ENCODE measurements around the gene NCK1.
A peak's percentile ranks its signal among the peaks of the same experiment; 100 is the strongest.
"Not testable (repeated sequence)": the region's sequence is repeated elsewhere in the genome, so short reads cannot be mapped to it uniquely, and the experiment has no call there.

Gene NCK1

GRCh38 chr3:136862617-136863322 is 762 bp downstream of the NCK1 start:
- DNase-seq = peak; percentile 60

GRCh38 chr3:136869282-136869681 is 7.3 kb downstream of the NCK1 start:
- no peak for DNase-seq

GRCh38 chr3:136872258-136872657 is 10.2 kb downstream of the NCK1 start:
- not testable (repeated sequence) for DNase-seq

GRCh38 chr3:136879510-136879909 is 17.5 kb downstream of the NCK1 start:
- not testable (repeated sequence) for DNase-seq

- no peak for DNase-seq
Observed at GRCh38 chr3:136882571-136882970, 20.6 kb downstream of the NCK1 start.

GRCh38 chr3:136883967-136884720 is 22.1 kb downstream of the NCK1 start:
- peak; percentile 43 for DNase-seq

- no peak for DNase-seq
Observed at GRCh38 chr3:136885357-136886213, 23.6 kb downstream of the NCK1 start.

- no peak for DNase-seq
Observed at GRCh38 chr3:136889947-136890346, 27.9 kb downstream of the NCK1 start.

- DNase-seq = no peak
Observed at GRCh38 chr3:136891934-136892855, 30.2 kb downstream of the NCK1 start.

GRCh38 chr3:136893848-136894443 is 31.9 kb downstream of the NCK1 start:
- no peak for DNase-seq

GRCh38 chr3:136897171-136897570 is 35.2 kb downstream of the NCK1 start:
- not testable (repeated sequence) for DNase-seq

- no peak for DNase-seq
Observed at GRCh38 chr3:136898549-136898948, 36.5 kb downstream of the NCK1 start.

- no peak for DNase-seq
Observed at GRCh38 chr3:136898954-136899353, 36.9 kb downstream of the NCK1 start.

GRCh38 chr3:136899622-136900158 is 37.7 kb downstream of the NCK1 start:
- no peak for DNase-seq

GRCh38 chr3:136900694-136901093 is 38.7 kb downstream of the NCK1 start:
- not testable (repeated sequence) for DNase-seq

- no peak for DNase-seq
Observed at GRCh38 chr3:136901391-136901790, 39.4 kb downstream of the NCK1 start.

- not testable (repeated sequence) for DNase-seq
Observed at GRCh38 chr3:136902530-136902929, 40.5 kb downstream of the NCK1 start.

GRCh38 chr3:136903899-136904298 is 41.9 kb downstream of the NCK1 start:
- DNase-seq = no peak

- no peak for DNase-seq
Observed at GRCh38 chr3:136904746-136905145, 42.7 kb downstream of the NCK1 start.

- no peak for DNase-seq
Observed at GRCh38 chr3:136905549-136905948, 43.5 kb downstream of the NCK1 start.

- no peak for DNase-seq
Observed at GRCh38 chr3:136906725-136907124, 44.7 kb downstream of the NCK1 start.

GRCh38 chr3:136908297-136908696 is 46.3 kb downstream of the NCK1 start:
- no peak for DNase-seq

All from NCI-H1105 (cell line).